ENCODE measurements around the gene RPL7A.
"Not testable (repeated sequence)": the region's sequence is repeated elsewhere in the genome, so short reads cannot be mapped to it uniquely, and the experiment has no call there.

DNA sequence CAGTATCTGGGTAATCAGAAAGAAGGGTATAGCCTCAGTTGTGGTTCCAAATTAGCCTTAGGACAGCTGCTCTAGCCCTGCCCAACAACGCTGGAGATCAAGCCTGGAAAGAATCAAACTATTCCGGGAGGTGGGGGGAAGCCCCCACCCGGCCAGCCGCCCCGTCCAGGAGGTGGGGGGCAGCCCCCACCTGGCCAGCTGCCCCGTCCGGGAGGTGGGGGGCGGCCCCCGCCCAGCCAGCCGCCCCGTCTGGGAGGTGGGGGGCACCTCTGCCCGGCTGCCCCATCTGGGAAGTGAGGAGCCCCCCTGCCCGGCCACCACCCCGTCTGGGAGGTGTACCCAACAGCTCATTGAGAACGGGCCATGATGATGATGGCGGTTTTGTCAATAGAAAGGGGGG, 48.0 kb upstream of the RPL7A start:
- not testable (repeated sequence) for TF ChIP-seq EP300, POLR2A (IDR thresholded peaks at IDR 0.05)
- TF ChIP-seq, protein P1, sequence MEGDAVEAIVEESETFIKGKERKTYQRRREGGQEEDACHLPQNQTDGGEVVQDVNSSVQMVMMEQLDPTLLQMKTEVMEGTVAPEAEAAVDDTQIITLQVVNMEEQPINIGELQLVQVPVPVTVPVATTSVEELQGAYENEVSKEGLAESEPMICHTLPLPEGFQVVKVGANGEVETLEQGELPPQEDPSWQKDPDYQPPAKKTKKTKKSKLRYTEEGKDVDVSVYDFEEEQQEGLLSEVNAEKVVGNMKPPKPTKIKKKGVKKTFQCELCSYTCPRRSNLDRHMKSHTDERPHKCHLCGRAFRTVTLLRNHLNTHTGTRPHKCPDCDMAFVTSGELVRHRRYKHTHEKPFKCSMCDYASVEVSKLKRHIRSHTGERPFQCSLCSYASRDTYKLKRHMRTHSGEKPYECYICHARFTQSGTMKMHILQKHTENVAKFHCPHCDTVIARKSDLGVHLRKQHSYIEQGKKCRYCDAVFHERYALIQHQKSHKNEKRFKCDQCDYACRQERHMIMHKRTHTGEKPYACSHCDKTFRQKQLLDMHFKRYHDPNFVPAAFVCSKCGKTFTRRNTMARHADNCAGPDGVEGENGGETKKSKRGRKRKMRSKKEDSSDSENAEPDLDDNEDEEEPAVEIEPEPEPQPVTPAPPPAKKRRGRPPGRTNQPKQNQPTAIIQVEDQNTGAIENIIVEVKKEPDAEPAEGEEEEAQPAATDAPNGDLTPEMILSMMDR (IDR thresholded peaks at IDR 0.05): not testable (repeated sequence)

Data from tibial nerve (tissue), 4 donors.